Stomach (tissue), 9 donors: ENCODE measurements around the gene ZC3HAV1. TPM values are rescaled to one million over a fixed set of nuclear protein-coding genes. Genes with fewer than 3 reads are reported as not detected.
A peak's percentile ranks its signal among the peaks of the same experiment; 100 is the strongest.
"Not testable (repeated sequence)": the region's sequence is repeated elsewhere in the genome, so short reads cannot be mapped to it uniquely, and the experiment has no call there.

Source experiments
- DNase-seq, 2 donors: peaks; one replicate each; pipeline versions ENCODE4 v3.0.0 to v3.0.0-alpha.2; 2013 to 2019
- H3K27ac ChIP-seq, 5 donors: fragments of 200-600 bp in 4 of 5; sonication (generic) in 4 of 5; one replicate each; pipeline ENCODE4 v1.5.1; 2013 to 2019; ENCODE audit warnings: mild to moderate bottlenecking in 1 of 5, moderate library complexity in 1 of 5
- H3K27me3 ChIP-seq, 3 donors: fragments of 200-600 bp; sonication (generic); one replicate each; pipeline ENCODE4 v1.5.1; 2017 to 2019; ENCODE audit warnings: mixed run types in 1 of 3
- H3K36me3 ChIP-seq, 4 donors: fragments of 200-600 bp; sonication (generic); 1 replicate in 3 of 4; 2 replicates in 1 of 4; pipeline ENCODE4 v1.5.1; 2016 to 2019
- H3K4me1 ChIP-seq, 4 donors: fragments of 200-600 bp; sonication (generic); one replicate each; pipeline ENCODE4 v1.5.1; 2016 to 2019
- H3K4me3 ChIP-seq, 4 donors: fragments of 200-600 bp; sonication (generic) in 3 of 4; one replicate each; pipeline ENCODE4 v1.5.1; 2016 to 2019; ENCODE audit warnings: mild to moderate bottlenecking in 1 of 4
- H3K9me3 ChIP-seq, 4 donors: fragments of 200-600 bp; sonication (generic); one replicate each; pipeline ENCODE4 v1.5.1; 2016 to 2019
- EP300 ChIP-seq: sonication (generic); formaldehyde crosslinking; IDR thresholded peaks from one replicate; pipeline ENCODE4 v1.6.1; 2017; ENCODE audit warnings: antibody characterized with exemption
- POLR2A ChIP-seq, 4 donors: fragments of 450-650 bp; IDR thresholded peaks; one replicate each; pipeline ENCODE4 v1.6.1; 2016; ENCODE audit warnings: antibody characterized with exemption in 4 of 4, control low read depth in 2 of 4, mild to moderate bottlenecking in 1 of 4, moderate library complexity in 1 of 4
- POLR2AphosphoS5 ChIP-seq, 3 donors: sonication (generic); formaldehyde crosslinking; IDR thresholded peaks; one replicate each; pipeline ENCODE4 v1.6.1; 2016; ENCODE audit warnings: antibody characterized with exemption in 3 of 3
- WGBS, 5 donors: extraction: QIAGEN DNeasy Blood & Tissue Kit in 3 of 5; methylation state at CpG; one replicate each; pipeline versions ENCODE4 v1.1.5 to v1.1.7; 2013 to 2018; 5-methylcytosine and 5-hydroxymethylcytosine counted together
- intact Hi-C: fragments of 100-400 bp; cut with DNase I; formaldehyde crosslinking; loops from one replicate; pipeline ENCODE4 v1.15.1; 2023; ENCODE audit warnings: low total_unique reads
- polyA plus RNA-seq, 3 donors: library from polyadenylated mRNA; stranded (reverse); fragments of 200-250 nt; gene quantifications; one replicate each; pipeline ENCODE4 v1.2.3, GENCODE V29; 2013
- total RNA-seq, 5 donors: library from RNA; depleted of rRNA; stranded (reverse); fragments of >200 nt; gene quantifications; one replicate each; pipeline versions ENCODE4 v1.1.0 to v1.2.3, GENCODE V29; 2014 to 2016
- TF ChIP-seq, protein P1 (sequence below), 7 experiments: fragments of 450-650 bp in 4 of 7; fragments of 200-600 bp in 3 of 7; sonication (generic) in 3 of 7; IDR thresholded peaks; one replicate each; pipeline ENCODE4 v1.5.1; 2016 to 2019; ENCODE audit warnings: antibody characterized with exemption in 7 of 7, control low read depth in 2 of 7, mild to moderate bottlenecking in 1 of 7
- donor health status: healthy with polysubstance abuse.
- donor health status: Bipolar disorder and iron deficiency.
- donor health status: healthy.

ZC3HAV1 gene
- total and polyA plus RNA-seq, 8 donors, result 5.5 to 34.3 (median 12.9) TPM

DNA sequence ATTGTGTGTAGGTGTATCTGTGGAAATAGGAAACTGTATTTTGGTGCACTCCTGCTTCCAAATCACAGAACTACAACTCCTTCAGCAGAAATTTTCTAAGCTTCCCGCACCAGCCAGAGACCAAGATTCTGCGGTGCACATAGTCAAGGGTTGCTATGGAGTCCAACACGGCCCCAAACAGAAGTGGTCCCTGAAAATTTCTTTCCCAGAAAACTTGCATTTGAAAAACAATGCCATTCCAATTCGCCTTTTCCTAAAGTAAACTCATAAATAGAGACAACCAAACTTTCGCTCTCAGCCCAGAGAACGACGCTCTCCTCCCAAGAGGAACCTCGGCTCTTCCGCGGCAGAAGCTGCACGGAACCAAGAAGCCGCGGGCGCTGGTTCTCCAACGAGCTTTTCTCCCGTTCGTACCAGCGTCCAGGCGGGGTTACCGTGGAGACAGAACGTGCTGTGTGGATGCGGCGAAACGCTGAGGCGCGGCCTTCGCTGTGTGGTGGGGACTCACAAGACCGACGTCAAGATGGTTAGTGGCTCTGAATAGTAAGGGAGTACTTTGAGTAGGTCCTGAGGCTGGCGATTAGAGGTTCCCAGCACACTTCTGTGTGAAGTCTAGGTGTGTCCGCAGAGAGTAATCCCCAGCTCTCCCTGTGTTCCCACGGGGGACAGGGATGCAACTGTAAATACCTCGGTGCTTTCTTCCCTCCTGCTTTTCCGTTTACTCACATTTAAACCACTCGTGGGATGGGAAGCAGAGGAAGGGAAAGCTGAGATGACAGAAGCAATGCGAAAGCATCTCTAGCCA, 24.0 kb upstream of the ZC3HAV1 start:
- peak; percentile 88 to 95 for DNase-seq
- Histone ChIP-seq H3K27me3 (no peaks in the 10 kb centered on the region), H3K27ac (peak overlapping the region; percentile 6 to 78 (median 68)), H3K9me3 (no peaks in the 10 kb centered on the region), H3K4me3 (peak overlapping the region; percentile 48 to 64 (median 60)), H3K4me1 (peaks cover 10 to 24% (median 13%) of the 10 kb centered on the region in 4 donors), H3K36me3 (peaks cover 0 to 19% (median 6%) of the 10 kb centered on the region in 4 donors)
- intact Hi-C loops, result no loop called here
- WGBS, 5 donors, result 1 to 3% (median 1%) methylated on average over 35 to 36 of the region's 36 CpGs
- TF ChIP-seq, protein P1, sequence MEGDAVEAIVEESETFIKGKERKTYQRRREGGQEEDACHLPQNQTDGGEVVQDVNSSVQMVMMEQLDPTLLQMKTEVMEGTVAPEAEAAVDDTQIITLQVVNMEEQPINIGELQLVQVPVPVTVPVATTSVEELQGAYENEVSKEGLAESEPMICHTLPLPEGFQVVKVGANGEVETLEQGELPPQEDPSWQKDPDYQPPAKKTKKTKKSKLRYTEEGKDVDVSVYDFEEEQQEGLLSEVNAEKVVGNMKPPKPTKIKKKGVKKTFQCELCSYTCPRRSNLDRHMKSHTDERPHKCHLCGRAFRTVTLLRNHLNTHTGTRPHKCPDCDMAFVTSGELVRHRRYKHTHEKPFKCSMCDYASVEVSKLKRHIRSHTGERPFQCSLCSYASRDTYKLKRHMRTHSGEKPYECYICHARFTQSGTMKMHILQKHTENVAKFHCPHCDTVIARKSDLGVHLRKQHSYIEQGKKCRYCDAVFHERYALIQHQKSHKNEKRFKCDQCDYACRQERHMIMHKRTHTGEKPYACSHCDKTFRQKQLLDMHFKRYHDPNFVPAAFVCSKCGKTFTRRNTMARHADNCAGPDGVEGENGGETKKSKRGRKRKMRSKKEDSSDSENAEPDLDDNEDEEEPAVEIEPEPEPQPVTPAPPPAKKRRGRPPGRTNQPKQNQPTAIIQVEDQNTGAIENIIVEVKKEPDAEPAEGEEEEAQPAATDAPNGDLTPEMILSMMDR (IDR thresholded peaks at IDR 0.05), result peak in 1 of 7 experiments; percentile 4
- no peak for TF ChIP-seq EP300
- no peak for TF ChIP-seq POLR2A (IDR thresholded peaks at IDR 0.05)
- TF ChIP-seq POLR2AphosphoS5 (IDR thresholded peaks at IDR 0.05), result peak; percentile 41 to 77 (median 45)

DNA sequence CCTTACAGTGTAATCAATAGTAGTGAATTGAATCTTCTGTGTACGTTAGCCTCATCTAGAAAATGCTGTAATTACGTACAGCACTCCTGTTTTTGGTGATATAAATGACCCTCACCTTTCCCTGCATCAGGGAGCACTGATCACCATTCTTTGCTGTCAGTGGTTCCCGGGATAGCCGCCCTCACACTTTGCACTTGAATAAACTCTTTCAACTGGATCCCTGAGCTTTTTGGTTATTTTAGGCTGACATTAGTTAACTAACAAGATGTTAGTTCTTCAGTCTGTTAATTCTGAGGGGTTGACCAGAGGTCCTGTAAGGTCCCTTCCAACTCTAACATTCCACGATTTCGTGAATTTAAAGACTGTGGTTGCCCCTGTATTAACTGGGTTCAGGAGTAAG, 23.4 kb upstream of the ZC3HAV1 start:
- peak overlapping the region in 4 of 5 donors; percentile 45 to 78 (median 70) for H3K27ac ChIP-seq
- intact Hi-C loops, result no loop called here
- peak overlapping the region; percentile 48 to 64 (median 60) for H3K4me3 ChIP-seq
- H3K27me3 ChIP-seq, result no peaks in the 10 kb centered on the region
- 25 to 41% (median 32%) methylated on average over 6 of the region's 6 CpGs for WGBS, 5 donors
- H3K9me3 ChIP-seq, result no peaks in the 10 kb centered on the region
- H3K36me3 ChIP-seq, result peaks cover 0 to 19% (median 6%) of the 10 kb centered on the region in 4 donors
- TF ChIP-seq POLR2AphosphoS5 (IDR thresholded peaks at IDR 0.05) (no peak), POLR2A (IDR thresholded peaks at IDR 0.05) (no peak), EP300 (no peak)
- TF ChIP-seq, protein P1 (IDR thresholded peaks at IDR 0.05), result no peak
- DNase-seq, result no peak
- H3K4me1 ChIP-seq, result peaks cover 10 to 24% (median 13%) of the 10 kb centered on the region in 4 donors

DNA sequence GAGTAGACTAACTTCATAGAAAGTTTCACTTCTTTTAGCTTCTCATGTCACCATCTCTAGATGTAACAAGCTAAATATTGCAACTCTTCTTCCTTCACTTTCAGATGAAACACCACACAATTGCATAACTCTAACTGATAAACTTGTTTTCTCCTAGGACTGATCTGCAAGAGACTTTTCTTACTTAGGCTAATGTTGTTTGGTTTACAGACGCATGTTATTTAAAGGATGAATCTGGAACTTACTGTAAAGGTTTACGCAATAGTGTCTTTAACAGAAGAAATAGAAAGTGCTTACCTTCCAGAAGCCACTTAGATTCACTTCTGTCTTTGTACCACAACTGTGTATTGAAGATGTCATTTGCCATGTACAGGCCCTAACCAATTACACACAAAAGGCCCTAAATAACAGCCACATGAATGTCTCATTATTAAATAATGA, 22.1 kb upstream of the ZC3HAV1 start:
- DNase-seq, result no peak
- Histone ChIP-seq H3K27ac (peak overlapping the region in 1 of 5 donors; percentile 68), H3K36me3 (peaks cover 0 to 12% (median 5%) of the 10 kb centered on the region in 4 donors), H3K4me3 (no peak overlapping the region), H3K4me1 (peaks cover 10 to 24% (median 13%) of the 10 kb centered on the region in 4 donors), H3K9me3 (no peaks in the 10 kb centered on the region), H3K27me3 (no peaks in the 10 kb centered on the region)
- intact Hi-C loops, result no loop called here
- 57 to 93% (median 89%) methylated on average over 2 of the region's 2 CpGs for WGBS, 5 donors
- TF ChIP-seq POLR2AphosphoS5 (IDR thresholded peaks at IDR 0.05) (no peak), POLR2A (IDR thresholded peaks at IDR 0.05) (no peak), EP300 (no peak)
- TF ChIP-seq, protein P1 (IDR thresholded peaks at IDR 0.05), result no peak

DNA sequence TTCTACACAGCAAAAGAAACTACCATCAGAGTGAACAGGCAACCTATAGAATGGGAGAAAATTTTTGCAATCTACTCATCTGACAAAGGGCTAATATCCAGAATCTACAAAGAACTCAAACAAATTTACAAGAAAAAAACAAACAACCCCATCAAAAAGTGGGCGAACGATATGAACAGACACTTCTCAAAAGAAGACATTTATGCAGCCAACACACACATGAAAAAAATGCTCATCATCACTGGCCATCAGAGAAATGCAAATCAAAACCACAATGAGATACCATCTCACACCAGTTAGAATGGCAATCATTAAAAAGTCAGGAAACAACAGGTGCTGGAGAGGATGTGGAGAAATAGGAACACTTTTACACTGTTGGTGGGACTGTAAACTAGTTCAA, 20.3 kb upstream of the ZC3HAV1 start:
- H3K36me3 ChIP-seq, H3K27ac ChIP-seq, H3K4me3 ChIP-seq, H3K9me3 ChIP-seq, H3K27me3 ChIP-seq, DNase-seq, intact Hi-C loops: not testable (repeated sequence)
- WGBS, 5 donors, result 96 to 100% (median 98%) methylated on average over 2 of the region's 2 CpGs
- H3K4me1 ChIP-seq, result peaks cover 10 to 24% (median 13%) of the 10 kb centered on the region in 4 donors

DNA sequence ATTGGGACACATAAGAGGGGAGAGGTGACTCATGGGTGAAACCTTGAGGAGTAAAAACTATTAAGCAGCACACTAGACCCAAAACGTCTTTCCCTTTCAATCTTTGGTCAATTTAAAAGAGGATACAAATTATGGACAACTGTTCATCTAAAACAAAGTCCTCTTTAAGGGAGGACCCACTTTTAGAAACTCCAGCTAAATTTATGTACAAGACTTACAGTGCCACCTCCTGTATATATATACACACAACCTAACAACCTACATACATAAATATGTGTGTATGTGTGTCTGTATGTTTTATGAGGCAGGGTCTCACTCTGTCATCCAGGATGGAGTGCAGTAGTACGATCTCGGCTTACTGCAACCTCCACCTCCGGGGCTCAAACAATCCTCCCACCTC, 18.1 kb upstream of the ZC3HAV1 start:
- H3K9me3 ChIP-seq, result no peaks in the 10 kb centered on the region
- intact Hi-C loops, result no loop called here

More for the DNA sequence above, 18.1 kb upstream of the ZC3HAV1 start:
- no peaks in the 10 kb centered on the region for H3K36me3 ChIP-seq
- H3K27me3 ChIP-seq, result peaks cover 0 to 12% (median 0%) of the 10 kb centered on the region in 3 donors
- no peak for DNase-seq
- 79 to 88% (median 88%) methylated on average over 4 of the region's 4 CpGs for WGBS, 5 donors
- TF ChIP-seq POLR2AphosphoS5 (IDR thresholded peaks at IDR 0.05) (no peak), EP300 (no peak), POLR2A (IDR thresholded peaks at IDR 0.05) (no peak)
- TF ChIP-seq, protein P1 (IDR thresholded peaks at IDR 0.05), result no peak
- no peak overlapping the region for H3K27ac ChIP-seq
- H3K4me1 ChIP-seq, result peaks cover 0 to 8% (median under 1%) of the 10 kb centered on the region in 4 donors
- no peak overlapping the region for H3K4me3 ChIP-seq
